Panc1 (cell line): Measurements from ENCODE around the gene CDIP1. TPM values are rescaled to one million over a fixed set of nuclear protein-coding genes. Genes with fewer than 3 reads are reported as not detected.
"Not testable (repeated sequence)": the region's sequence is repeated elsewhere in the genome, so short reads cannot be mapped to it uniquely, and the experiment has no call there.

Source experiments
- ATAC-seq: fragments of 200-7000 bp; cut with Tn5 transposase; 2 replicates; pipeline ENCODE4 v1.9.1; 2020; ENCODE audit warnings: mild to moderate bottlenecking, moderate library complexity
- BruUV-seq: library from RNA; stranded (reverse); fragments of 400-500 nt; replicated peaks from 2 replicates; lab custom pipeline; 2021; lab: Mats Ljungman, UMichigan
- CTCF ChIA-PET: fragments of 300-600 bp; sonication (Branson Sonifier 250); formaldehyde crosslinking; loops from one replicate; lab custom pipeline; 2022; ENCODE audit warnings: antibody characterized with exemption; lab: Charles Lee
- POLR2A ChIA-PET: fragments of 300-600 bp; sonication (Branson Sonifier 250); formaldehyde crosslinking; loops from one replicate; lab custom pipeline; 2022; ENCODE audit warnings: antibody characterized with exemption; lab: Charles Lee
- DNase-seq: peaks from one replicate; pipeline ENCODE4 v3.0.0-alpha.2; 2010; ENCODE audit warnings: low read depth, low spot score
- H3K27ac ChIP-seq: 2 replicates; pipeline ENCODE4 v1.5.1; 2011; ENCODE audit warnings: mild to moderate bottlenecking, low read length, inconsistent platforms
- H3K27me3 ChIP-seq: fragments of 200-500 bp; sonication (Bioruptor generic); 2 replicates; pipeline ENCODE4 v1.6.0; 2014; ENCODE audit warnings: low read length, inconsistent platforms; ENCODE audit not compliant: control insufficient read depth, insufficient read depth
- H3K36me3 ChIP-seq: fragments of 200-500 bp; sonication (Bioruptor generic); 2 replicates; pipeline ENCODE4 v1.5.1; 2014; ENCODE audit warnings: inconsistent platforms, mild to moderate bottlenecking, low read length, moderate library complexity; ENCODE audit not compliant: control insufficient read depth, insufficient read depth
- H3K4me1 ChIP-seq: 2 replicates; pipeline ENCODE4 v1.5.1; 2011; ENCODE audit warnings: inconsistent platforms, mild to moderate bottlenecking, low read length, moderate library complexity; ENCODE audit not compliant: control insufficient read depth, insufficient read depth
- H3K4me3 ChIP-seq, 2 experiments: 2 replicates each; pipeline ENCODE4 v1.5.1; 2011 to 2012; ENCODE audit warnings: low read depth in 2 of 2, low read length in 2 of 2, mild to moderate bottlenecking in 2 of 2, inconsistent platforms in 1 of 2, moderate library complexity in 1 of 2
- H3K9me3 ChIP-seq: fragments of 200-500 bp; sonication (Bioruptor generic); 2 replicates; pipeline ENCODE4 v1.5.1; 2014; ENCODE audit warnings: low read depth, mild to moderate bottlenecking, inconsistent platforms, low read length, moderate library complexity; ENCODE audit not compliant: control insufficient read depth, insufficient read depth
- CTCF ChIP-seq: fragments of 450-650 bp; IDR thresholded peaks from 2 replicates; pipeline ENCODE4 v1.5.1; 2017; ENCODE audit warnings: mild to moderate bottlenecking
- POLR2AphosphoS5 ChIP-seq: IDR thresholded peaks from 2 replicates; pipeline ENCODE4 v1.6.1; 2012; ENCODE audit warnings: mild to moderate bottlenecking, low read depth, low read length, moderate library complexity
- REST ChIP-seq, 2 experiments: IDR thresholded peaks; 2 replicates each; pipeline ENCODE4 v1.6.1; 2011 to 2012; ENCODE audit warnings: low read depth in 2 of 2, control low read depth in 1 of 2, low read length in 1 of 2, mild to moderate bottlenecking in 1 of 2, moderate library complexity in 1 of 2; ENCODE audit not compliant: insufficient read depth in 1 of 2
- SIN3A ChIP-seq: IDR thresholded peaks from 2 replicates; pipeline ENCODE4 v1.6.1; 2012; ENCODE audit warnings: low read depth, mild to moderate bottlenecking, low read length, moderate library complexity, borderline replicate concordance; ENCODE audit not compliant: insufficient read depth
- TCF7L2 ChIP-seq: IDR thresholded peaks from 2 replicates; pipeline ENCODE4 v1.6.1; 2011; ENCODE audit warnings: mild to moderate bottlenecking, low read depth, low read length, inconsistent platforms
- in situ Hi-C: cut with HindIII; loops from 2 replicates; pipeline ENCODE4 v1.10.0; 2016; ENCODE audit warnings: low sequenced_read_pairs, low pct_unique_long_range_greater_than_20kb
- intact Hi-C: fragments of 100-400 bp; cut with micrococcal nuclease; formaldehyde crosslinking; loops from one replicate; pipeline ENCODE4 v1.10.0; 2022; ENCODE audit not compliant: unreplicated experiment
- total RNA-seq: library from RNA; stranded (reverse); gene quantifications from one replicate; pipeline ENCODE4 v1.2.1, GENCODE V29; 2021; ENCODE audit not compliant: unreplicated experiment

The CDIP1 gene
- total RNA-seq, 1 experiment from 2014 or later, result 26.8 TPM

GRCh38 chr16:4574919-4575705 is 36.5 kb upstream of the CDIP1 start:
- no peak for TF ChIP-seq TCF7L2
- no peak for TF ChIP-seq REST (IDR thresholded peaks at IDR 0.05; ENCODE audit: insufficient read depth in 1 of 2, low read depth in 2 of 2, low read length in 1 of 2)
- no peak for TF ChIP-seq SIN3A
- TF ChIP-seq CTCF, result no peak
- no peak for TF ChIP-seq POLR2AphosphoS5
- ATAC-seq (no peak; the same call in 1 of the 2 replicates), DNase-seq (no peak)
- no TSS peak for BruUV-seq
- Histone ChIP-seq H3K36me3 (no peaks in the 10 kb centered on the region), H3K4me3 (no peak overlapping the region), H3K4me1 (no peaks in the 10 kb centered on the region), H3K27me3 (no peaks in the 10 kb centered on the region), H3K27ac (no peak overlapping the region), H3K9me3 (no peaks in the 10 kb centered on the region)
- in situ Hi-C loops (no loop called here), intact Hi-C loops (no loop called here)
- ChIA-PET POLR2A (no interaction called here), CTCF (interaction anchor here (1.0 kb wide), 1 partner anchor 24 kb away, joined by 4 read pairs; no protein-coding TSS in a partner anchor)

GRCh38 chr16:4573926-4574325 is 35.4 kb upstream of the CDIP1 start:
- in situ Hi-C loops, result not testable (repeated sequence)

GRCh38 chr16:4572715-4573114 is 34.1 kb upstream of the CDIP1 start:
- H3K9me3 ChIP-seq, result no peaks in the 10 kb centered on the region
- H3K27me3 ChIP-seq, result no peaks in the 10 kb centered on the region
- BruUV-seq, result no TSS peak
- in situ Hi-C loops (no loop called here), intact Hi-C loops (no loop called here)
- POLR2A ChIA-PET, result no interaction called here
- TF ChIP-seq TCF7L2 (no peak), REST (IDR thresholded peaks at IDR 0.05; ENCODE audit: insufficient read depth in 1 of 2, low read depth in 2 of 2, low read length in 1 of 2) (no peak), POLR2AphosphoS5 (no peak), CTCF (no peak), SIN3A (no peak)
- H3K4me3 ChIP-seq, result no peak overlapping the region
- H3K4me1 ChIP-seq, result no peaks in the 10 kb centered on the region
- DNase-seq (no peak), ATAC-seq (no peak)
- CTCF ChIA-PET, result no interaction called here
- no peaks in the 10 kb centered on the region for H3K36me3 ChIP-seq
- H3K27ac ChIP-seq, result no peak overlapping the region

More at GRCh38 chr16:4573926-4574325, 35.4 kb upstream of the CDIP1 start:
- POLR2A ChIA-PET, result interaction anchor here (0.6 kb wide), 1 partner anchor 14 kb away, joined by 7 read pairs; no protein-coding TSS in a partner anchor
- DNase-seq, H3K4me3 ChIP-seq, CTCF ChIA-PET, H3K27me3 ChIP-seq, H3K4me1 ChIP-seq, H3K27ac ChIP-seq, H3K9me3 ChIP-seq, BruUV-seq, H3K36me3 ChIP-seq, ATAC-seq, intact Hi-C loops: not testable (repeated sequence)
